ENCODE data around the gene IFNAR2. TPM values are rescaled to one million over a fixed set of nuclear protein-coding genes. Genes with fewer than 3 reads are reported as not detected.

IFNAR2 gene
- total RNA-seq, 1 donor from 2014 or later: 41.5 TPM

DNA sequence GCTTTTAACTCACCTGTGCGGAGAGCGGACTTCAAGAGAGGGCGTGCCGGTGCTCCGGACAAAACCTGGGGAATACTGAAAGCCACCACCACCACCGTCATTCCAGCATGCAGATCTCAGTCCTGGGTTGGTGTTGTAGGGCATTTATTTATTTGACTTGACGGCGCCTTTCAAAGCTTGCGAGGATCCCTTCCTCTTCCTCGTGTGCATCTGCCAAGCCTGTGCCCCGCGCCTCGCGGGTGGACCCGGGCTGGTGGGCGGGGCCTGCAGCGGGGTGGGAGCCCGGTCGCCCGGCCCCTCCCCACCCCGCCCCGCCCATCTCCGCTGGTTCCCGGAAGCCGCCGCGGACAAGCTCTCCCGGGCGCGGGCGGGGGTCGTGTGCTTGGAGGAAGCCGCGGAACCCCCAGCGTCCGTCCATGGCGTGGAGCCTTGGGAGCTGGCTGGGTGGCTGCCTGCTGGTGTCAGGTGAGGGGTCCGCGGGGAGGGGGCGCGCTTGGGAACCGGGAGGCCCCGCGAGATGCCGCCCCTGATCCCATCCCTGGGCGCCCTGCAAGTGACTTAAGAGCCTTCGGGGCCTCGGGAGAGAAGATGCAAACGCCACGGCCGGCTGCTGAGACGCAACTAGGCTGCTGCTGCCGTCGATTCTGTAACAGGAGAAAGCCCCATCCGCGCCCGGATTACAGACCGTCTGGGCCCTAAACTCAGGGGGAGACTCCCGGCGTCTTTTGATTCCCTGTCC lies 36.5 kb downstream of the IFNAR2 start, which contains the start of gene IL10RB:
TSS of gene IL10RB (plus strand) at position 318 of the 739 bp plus-strand sequence. CDS start at position 417, 99 bp downstream.
- DNase-seq (ENCODE audit: low spot score): peak; percentile 93

DNA sequence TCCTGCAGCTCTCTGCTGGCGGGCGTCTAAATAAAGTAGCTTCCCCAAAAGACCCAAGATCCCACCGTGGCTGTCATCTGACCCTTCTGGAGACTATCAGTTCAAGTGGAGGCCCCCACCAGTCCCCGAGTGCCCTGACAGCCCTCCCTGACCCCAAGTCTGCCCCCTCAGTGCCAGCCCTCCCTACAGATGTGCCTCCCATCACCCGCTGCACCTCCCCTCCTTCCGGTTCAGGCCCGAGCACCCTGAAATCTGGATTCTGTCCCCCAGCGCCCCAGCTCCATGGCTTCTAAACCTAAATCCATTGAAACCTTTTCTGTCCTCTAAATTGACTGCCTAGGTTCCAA lies 37.0 kb downstream of the IFNAR2 start:
- no peak for DNase-seq (ENCODE audit: low spot score)

DNA sequence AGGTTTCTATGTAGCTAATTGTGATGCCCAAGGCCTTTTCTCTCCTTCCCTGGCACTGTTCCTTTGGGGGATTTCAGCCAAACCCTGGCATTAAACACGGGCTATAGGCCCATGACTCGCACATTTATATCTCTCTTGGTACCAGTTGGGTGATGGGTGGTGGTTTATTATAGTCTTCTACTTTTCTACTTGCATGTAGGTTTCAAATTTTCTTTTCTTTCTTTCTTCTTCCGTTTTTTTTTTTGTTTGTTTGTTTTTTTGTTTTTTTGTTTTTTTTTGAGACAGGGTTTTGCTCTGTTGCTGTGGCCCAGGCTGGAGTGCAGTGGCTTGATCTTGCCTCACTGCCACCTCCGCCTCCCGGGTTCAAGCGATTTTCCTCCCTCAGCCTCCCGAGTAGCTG lies 37.5 kb downstream of the IFNAR2 start:
- DNase-seq (ENCODE audit: low spot score): no peak

DNA sequence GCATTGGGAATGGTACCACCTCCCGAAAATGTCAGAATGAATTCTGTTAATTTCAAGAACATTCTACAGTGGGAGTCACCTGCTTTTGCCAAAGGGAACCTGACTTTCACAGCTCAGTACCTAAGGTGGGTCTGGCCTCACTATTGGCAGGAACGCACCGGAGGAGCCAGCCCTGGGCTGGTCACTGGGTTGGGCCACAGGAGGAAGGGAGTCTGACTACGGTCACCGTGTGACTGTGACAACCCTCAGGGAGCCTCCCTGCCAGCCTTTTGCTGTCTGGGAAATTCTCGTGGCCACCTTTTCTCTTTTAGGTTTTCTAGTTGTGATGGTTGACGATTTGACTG lies 38.6 kb downstream of the IFNAR2 start:
- DNase-seq (ENCODE audit: low spot score): no peak

DNA sequence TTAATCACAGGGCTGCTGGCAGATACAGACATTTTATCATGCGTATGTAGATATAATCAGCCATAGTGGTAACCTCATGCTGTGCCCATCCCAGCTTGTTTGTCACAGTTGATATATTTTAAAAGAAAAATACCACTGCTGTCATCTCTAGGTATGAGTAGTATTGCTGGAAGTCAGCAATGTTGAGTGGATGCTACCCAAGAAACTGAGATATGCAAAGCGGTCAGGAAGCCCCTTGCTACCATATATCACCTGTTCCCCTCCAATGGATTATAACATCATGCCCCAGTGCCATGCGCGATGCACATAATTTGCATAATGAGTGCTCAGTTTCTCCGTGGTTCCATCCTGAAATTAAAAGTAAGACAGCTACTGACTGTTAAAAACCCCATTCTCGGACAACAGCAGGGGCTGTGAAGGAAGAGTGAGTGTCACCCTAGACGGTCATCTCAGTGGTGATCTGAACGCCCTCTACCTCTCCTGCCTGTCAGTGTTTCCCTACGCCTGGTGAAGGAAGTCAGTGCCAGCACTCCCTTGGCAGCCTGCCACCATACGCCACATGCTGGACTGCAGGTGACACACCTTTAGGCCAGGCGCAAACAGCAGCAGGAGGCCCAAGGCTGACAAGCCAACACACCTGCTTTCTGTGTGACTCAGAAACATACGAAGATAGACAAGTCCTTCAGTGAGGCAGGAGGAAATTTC lies 39.2 kb downstream of the IFNAR2 start:
- no peak for DNase-seq (ENCODE audit: low spot score)

DNA sequence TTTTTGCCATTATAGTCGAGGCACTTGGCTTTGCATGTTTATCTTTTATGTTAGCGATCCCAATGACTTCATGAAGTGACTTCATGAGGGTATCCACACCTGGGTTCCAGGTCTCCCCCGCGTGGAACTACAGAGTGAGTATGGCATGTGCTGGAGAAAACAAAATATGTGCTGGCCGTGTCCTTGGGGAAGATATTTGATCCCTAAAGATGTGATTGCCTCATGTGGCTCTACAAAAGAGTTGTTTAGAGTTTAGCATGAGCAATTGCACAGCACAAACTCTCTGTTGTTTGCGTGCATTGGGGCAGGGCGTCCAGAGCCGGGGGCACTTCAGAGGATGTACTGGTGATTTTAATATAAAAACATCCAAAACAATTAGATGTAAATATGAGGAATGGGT lies 41.2 kb downstream of the IFNAR2 start:
- peak; percentile 41 for DNase-seq (ENCODE audit: low spot score)

DNA sequence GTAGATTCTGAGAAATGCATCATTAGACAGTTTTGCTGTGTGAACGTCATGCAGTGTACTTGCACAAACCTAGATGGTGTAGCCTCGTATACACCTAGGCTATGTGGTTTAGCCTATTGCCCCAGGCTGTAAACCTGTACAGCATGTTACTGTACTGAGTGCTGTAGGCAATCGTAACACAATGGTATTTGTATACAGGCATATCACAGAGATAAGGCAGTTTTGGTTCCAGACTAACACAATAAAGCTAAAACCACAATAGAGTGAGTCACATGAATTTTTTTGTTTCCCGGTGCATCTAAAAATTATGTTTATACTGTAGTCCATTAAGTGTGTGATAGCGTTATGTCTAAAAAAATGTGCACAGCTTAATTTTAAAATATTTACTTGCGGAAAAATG lies 43.3 kb downstream of the IFNAR2 start:
- no peak for DNase-seq (ENCODE audit: low spot score)

DNA sequence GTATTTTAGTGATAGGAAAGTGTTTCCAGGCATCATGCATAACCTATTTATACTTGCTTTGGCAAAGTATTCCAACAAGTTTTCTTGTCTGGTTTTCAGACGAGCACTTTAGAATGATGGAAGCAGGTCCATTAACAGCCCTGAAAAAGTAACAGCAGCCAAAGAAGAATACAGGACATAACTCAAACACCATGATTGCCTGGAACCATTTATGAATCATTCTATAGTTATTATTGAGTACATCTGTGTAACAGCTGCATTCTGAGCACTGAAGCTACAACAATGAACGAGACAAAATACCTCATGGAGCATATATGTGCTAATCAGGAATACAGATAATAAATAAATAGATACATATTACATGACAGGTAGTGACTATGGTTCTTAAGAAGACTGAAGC lies 49.0 kb downstream of the IFNAR2 start:
- DNase-seq (ENCODE audit: low spot score): no peak

DNA sequence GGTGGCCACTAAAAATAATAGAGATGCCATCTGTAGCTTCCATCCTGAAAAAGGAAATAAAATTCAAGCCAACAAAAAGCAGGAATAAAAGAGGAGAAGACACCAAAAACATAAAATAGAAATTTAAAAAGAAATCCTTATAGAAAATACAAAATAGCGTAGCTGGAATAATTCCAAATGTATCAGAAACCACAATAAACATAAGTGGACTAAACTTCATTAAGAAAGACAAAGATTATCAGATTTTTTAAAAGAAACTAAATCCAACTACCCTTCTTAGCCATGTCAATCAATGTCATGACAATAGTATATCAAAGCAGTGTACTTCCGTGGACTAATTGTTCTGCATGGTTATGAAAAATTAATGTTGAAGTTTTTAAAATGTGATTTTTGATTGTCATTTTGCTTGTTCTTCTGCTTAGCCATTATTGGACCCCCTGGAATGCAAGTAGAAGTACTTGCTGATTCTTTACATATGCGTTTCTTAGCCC lies 49.6 kb downstream of the IFNAR2 start:
- DNase-seq (ENCODE audit: low spot score): no peak

Other genes starting within 250 kb of the IFNAR2 start
- not detected for gene OLIG2, start 204.0 kb upstream of the IFNAR2 start, total RNA-seq
- gene OLIG1, start 159.8 kb upstream of the IFNAR2 start, total RNA-seq: not detected
- 39.3 TPM for gene IL10RB, start 36.4 kb downstream of the IFNAR2 start, total RNA-seq
- gene IFNAR1, start 95.0 kb downstream of the IFNAR2 start, total RNA-seq: 88.8 TPM
- 150 TPM for gene IFNGR2, start 173.5 kb downstream of the IFNAR2 start, total RNA-seq